ENCODE data around the gene GRIN1. TPM values are rescaled to one million over a fixed set of nuclear protein-coding genes. Genes with fewer than 3 reads are reported as not detected.

Gene GRIN1
- total and polyA plus RNA-seq, 2 of the 13 experiments (the other 11 are each of a cell fraction or from before 2014, with no cell fraction given), result 0.13 TPM; not detected in 1

DNA sequence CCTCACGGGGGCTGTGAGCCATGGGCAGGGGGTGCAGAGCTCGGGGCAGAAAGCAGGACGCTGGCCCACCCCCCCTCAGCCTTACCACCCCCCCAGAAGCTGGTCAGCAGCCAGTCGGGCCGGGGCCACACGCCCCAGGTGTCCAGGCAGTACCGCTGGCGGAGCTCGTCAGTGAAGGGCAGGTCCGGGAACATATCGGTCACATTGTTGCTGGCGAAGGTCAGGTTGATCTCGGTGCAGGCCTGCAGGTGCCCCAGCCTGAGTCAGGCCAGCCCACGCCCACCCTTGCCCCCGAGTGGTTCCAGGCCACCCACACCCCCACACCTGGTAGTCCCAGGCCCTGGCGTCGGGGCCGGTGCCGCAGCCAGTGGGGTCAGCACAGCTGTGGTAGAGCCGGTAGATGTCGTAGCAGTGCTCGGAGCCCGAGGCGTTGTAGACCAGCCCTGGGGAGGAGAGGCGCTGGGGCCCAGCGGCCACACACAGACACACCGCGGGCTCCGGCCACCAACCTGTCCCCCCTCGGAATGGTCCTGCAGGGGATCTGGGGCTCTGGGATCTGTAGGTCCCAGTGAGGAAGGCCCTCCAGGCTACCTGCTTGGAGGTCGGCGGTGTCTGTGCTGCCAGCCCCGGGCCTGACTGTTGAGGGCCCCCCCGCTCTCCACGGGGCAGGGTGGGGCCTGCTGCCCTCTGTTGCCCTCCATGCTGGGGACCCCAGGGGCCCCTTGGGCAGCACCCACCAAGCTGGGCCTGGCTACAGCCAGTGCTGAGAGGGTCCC is 27.0 kb upstream of the GRIN1 start (continued):
- 0 out of 2 replicates have a peak, but pooled peaks have one; percentile 44 for TF ChIP-seq PHF21A (CRISPR knock-in tag; IDR thresholded peaks at IDR 0.05)
- no peak for TF ChIP-seq HMG20A (CRISPR knock-in tag; IDR thresholded peaks at IDR 0.05; ENCODE audit: borderline replicate concordance)
- TF ChIP-seq, protein P1, sequence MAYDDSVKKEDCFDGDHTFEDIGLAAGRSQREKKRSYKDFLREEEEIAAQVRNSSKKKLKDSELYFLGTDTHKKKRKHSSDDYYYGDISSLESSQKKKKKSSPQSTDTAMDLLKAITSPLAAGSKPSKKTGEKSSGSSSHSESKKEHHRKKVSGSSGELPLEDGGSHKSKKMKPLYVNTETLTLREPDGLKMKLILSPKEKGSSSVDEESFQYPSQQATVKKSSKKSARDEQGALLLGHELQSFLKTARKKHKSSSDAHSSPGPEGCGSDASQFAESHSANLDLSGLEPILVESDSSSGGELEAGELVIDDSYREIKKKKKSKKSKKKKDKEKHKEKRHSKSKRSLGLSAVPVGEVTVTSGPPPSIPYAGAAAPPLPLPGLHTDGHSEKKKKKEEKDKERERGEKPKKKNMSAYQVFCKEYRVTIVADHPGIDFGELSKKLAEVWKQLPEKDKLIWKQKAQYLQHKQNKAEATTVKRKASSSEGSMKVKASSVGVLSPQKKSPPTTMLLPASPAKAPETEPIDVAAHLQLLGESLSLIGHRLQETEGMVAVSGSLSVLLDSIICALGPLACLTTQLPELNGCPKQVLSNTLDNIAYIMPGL (CRISPR knock-in tag; IDR thresholded peaks at IDR 0.05; ENCODE audit: borderline replicate concordance in 1 of 2, low read depth in 1 of 2), result peak in 1 of 2 experiments; percentile 54; a peak in 1 of 4 replicates
- no peak for TF ChIP-seq NR2F2 (IDR thresholded peaks at IDR 0.05; ENCODE audit: borderline replicate concordance, low read depth)
- TF ChIP-seq ZBTB42 (CRISPR knock-in tag; IDR thresholded peaks at IDR 0.05), result no peak
- peak; percentile 43; the same call in 1 of the 2 replicates for TF ChIP-seq ZNF768 (CRISPR knock-in tag; IDR thresholded peaks at IDR 0.05)
- TF ChIP-seq KAT8 (CRISPR knock-in tag; IDR thresholded peaks at IDR 0.05), result 0 out of 2 replicates have a peak, but pooled peaks have one; percentile 26
- no peak for TF ChIP-seq MTA1 (CRISPR knock-in tag; IDR thresholded peaks at IDR 0.05; ENCODE audit: borderline replicate concordance)
- no peak for TF ChIP-seq ZNF234 (CRISPR knock-in tag; conservative IDR thresholded peaks at IDR 0.05)
- TF ChIP-seq PHF8 (CRISPR knock-in tag; IDR thresholded peaks at IDR 0.05), result peak; percentile 49; the same call in 1 of the 2 replicates
- TF ChIP-seq ZNF564 (CRISPR knock-in tag; IDR thresholded peaks at IDR 0.05), result peak; percentile 61; the same call in 1 of the 2 replicates
- TF ChIP-seq HES4 (CRISPR knock-in tag; IDR thresholded peaks at IDR 0.05; ENCODE audit: borderline replicate concordance), result no peak
- no peak for TF ChIP-seq HNF4G (IDR thresholded peaks at IDR 0.05; ENCODE audit: borderline replicate concordance, low read depth, low read length)
- TF ChIP-seq HNF4G (CRISPR knock-in tag; IDR thresholded peaks at IDR 0.05; ENCODE audit: borderline replicate concordance, low read depth), result no peak
- TF ChIP-seq ZNF329 (CRISPR knock-in tag; IDR thresholded peaks at IDR 0.05; ENCODE audit: low read depth), result no peak
- TF ChIP-seq ZNF530 (CRISPR knock-in tag; IDR thresholded peaks at IDR 0.05; ENCODE audit: low read depth), result no peak
- TF ChIP-seq, protein P2, sequence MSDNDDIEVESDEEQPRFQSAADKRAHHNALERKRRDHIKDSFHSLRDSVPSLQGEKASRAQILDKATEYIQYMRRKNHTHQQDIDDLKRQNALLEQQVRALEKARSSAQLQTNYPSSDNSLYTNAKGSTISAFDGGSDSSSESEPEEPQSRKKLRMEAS (IDR thresholded peaks at IDR 0.05), result peak; percentile 52
- TF ChIP-seq, protein P3, sequence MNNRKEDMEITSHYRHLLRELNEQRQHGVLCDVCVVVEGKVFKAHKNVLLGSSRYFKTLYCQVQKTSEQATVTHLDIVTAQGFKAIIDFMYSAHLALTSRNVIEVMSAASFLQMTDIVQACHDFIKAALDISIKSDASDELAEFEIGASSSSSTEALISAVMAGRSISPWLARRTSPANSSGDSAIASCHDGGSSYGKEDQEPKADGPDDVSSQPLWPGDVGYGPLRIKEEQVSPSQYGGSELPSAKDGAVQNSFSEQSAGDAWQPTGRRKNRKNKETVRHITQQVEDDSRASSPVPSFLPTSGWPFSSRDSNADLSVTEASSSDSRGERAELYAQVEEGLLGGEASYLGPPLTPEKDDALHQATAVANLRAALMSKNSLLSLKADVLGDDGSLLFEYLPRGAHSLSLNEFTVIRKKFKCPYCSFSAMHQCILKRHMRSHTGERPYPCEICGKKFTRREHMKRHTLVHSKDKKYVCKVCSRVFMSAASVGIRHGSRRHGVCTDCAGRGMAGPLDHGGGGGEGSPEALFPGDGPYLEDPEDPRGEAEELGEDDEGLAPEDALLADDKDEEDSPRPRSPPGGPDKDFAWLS (CRISPR knock-in tag; IDR thresholded peaks at IDR 0.05; ENCODE audit: borderline replicate concordance), result peak; percentile 71; the same call in 1 of the 2 replicates

Measured in HepG2 (cell line).